ENCODE data around the gene SCAMP2.
A peak's percentile ranks its signal among the peaks of the same experiment; 100 is the strongest.

The SCAMP2 gene

GRCh38 chr15:74857671-74858368 lies 15.3 kb downstream of the SCAMP2 start:
- no peaks in the 10 kb centered on the region for H4K20me1 ChIP-seq (ENCODE audit: insufficient read depth, low read length)
- H3K9me3 ChIP-seq (ENCODE audit: insufficient read depth, low read length): no peaks in the 10 kb centered on the region
- H3K4me2 ChIP-seq (ENCODE audit: low read length): peak overlapping the region; percentile 71
- H3K27me3 ChIP-seq (ENCODE audit: low read depth, low read length): no peaks in the 10 kb centered on the region
- peaks cover 74% of the 10 kb centered on the region for H3K4me1 ChIP-seq (ENCODE audit: low read length)
- H3K79me2 ChIP-seq (ENCODE audit: low read length): peaks cover 92% of the 10 kb centered on the region
- H3K9ac ChIP-seq (ENCODE audit: low read length): peak overlapping the region; percentile 73
- H2AFZ ChIP-seq (ENCODE audit: low read depth, low read length): no peak overlapping the region
- peak overlapping the region; percentile 34 for H3K4me3 ChIP-seq (ENCODE audit: low read length)
- peaks cover 20% of the 10 kb centered on the region for H3K36me3 ChIP-seq (replicated peaks; ENCODE audit: low read depth, low read length)
- H3K27ac ChIP-seq (ENCODE audit: low read length): peak overlapping the region; percentile 95
- TF ChIP-seq CTCF (IDR thresholded peaks at IDR 0.05; ENCODE audit: low read depth, low read length) (no peak), EZH2phosphoT487 (IDR thresholded peaks at IDR 0.05; ENCODE audit: low read depth) (no peak)

DNA sequence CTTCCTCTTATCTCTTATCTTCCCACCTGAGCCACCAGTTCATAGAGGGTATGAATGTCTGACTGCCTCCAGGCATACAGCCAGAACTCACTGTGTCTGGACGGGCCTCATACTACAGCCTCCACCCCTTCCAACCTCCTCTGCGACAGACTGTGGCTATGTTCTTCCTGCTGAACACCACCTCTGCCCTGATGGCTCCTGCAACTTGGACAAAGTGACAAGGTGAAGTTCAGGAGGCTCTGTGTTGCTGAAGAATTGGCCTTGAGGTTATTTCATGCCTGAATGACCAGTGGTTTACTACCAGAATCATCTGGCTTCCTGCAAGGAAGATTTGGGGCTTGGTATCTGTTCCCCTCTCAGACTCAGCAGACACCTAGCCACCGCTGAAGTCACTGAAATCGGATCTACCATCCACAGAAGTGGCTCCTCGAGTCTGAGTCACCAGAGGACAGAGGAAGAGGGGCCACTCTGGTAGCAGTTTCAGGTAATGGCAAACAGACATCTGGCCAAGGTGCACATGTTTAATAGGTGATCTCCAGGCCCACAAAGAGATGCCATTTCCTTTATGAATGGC lies 16.0 kb downstream of the SCAMP2 start:
- no peak overlapping the region for H2AFZ ChIP-seq (ENCODE audit: low read depth, low read length)
- H3K4me2 ChIP-seq (ENCODE audit: low read length): peak overlapping the region; percentile 71
- H3K79me2 ChIP-seq (ENCODE audit: low read length): peaks cover 91% of the 10 kb centered on the region
- H4K20me1 ChIP-seq (ENCODE audit: insufficient read depth, low read length): no peaks in the 10 kb centered on the region
- peak overlapping the region; percentile 34 for H3K4me3 ChIP-seq (ENCODE audit: low read length)
- no peaks in the 10 kb centered on the region for H3K9me3 ChIP-seq (ENCODE audit: insufficient read depth, low read length)
- no peaks in the 10 kb centered on the region for H3K27me3 ChIP-seq (ENCODE audit: low read depth, low read length)
- peak overlapping the region; percentile 95 for H3K27ac ChIP-seq (ENCODE audit: low read length)
- H3K9ac ChIP-seq (ENCODE audit: low read length): peak overlapping the region; percentile 73
- peaks cover 26% of the 10 kb centered on the region for H3K36me3 ChIP-seq (replicated peaks; ENCODE audit: low read depth, low read length)
- H3K4me1 ChIP-seq (ENCODE audit: low read length): peaks cover 74% of the 10 kb centered on the region
- no peak for TF ChIP-seq EZH2phosphoT487 (IDR thresholded peaks at IDR 0.05; ENCODE audit: low read depth)
- TF ChIP-seq CTCF (IDR thresholded peaks at IDR 0.05; ENCODE audit: low read depth, low read length): no peak

DNA sequence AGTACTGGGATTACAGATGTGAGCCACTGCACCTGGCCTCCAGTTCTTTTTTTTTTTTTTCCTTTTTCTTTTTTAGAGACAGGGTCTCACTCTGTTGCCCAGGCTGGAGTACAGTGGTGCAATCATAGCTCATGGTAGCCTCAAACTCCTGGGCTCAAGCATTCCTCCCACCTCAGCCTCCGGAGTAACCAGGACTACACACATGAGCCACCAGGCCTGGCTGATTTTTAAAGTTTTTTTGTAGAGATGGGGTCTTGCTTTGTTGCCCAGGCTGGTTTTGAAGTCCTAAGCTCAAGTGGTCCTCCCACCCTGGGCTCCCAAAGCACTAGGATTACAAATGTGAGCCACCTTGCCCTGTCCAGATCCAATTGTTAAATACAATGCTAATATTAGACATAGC lies 16.6 kb downstream of the SCAMP2 start:
- peak overlapping the region; percentile 71 for H3K4me2 ChIP-seq (ENCODE audit: low read length)
- peak overlapping the region; percentile 73 for H3K9ac ChIP-seq (ENCODE audit: low read length)
- H3K27me3 ChIP-seq (ENCODE audit: low read depth, low read length): no peaks in the 10 kb centered on the region
- H3K4me3 ChIP-seq (ENCODE audit: low read length): peak overlapping the region; percentile 34; the same call in 1 of the 2 replicates
- no peaks in the 10 kb centered on the region for H4K20me1 ChIP-seq (ENCODE audit: insufficient read depth, low read length)
- peaks cover 33% of the 10 kb centered on the region for H3K36me3 ChIP-seq (replicated peaks; ENCODE audit: low read depth, low read length)
- H3K79me2 ChIP-seq (ENCODE audit: low read length): peaks cover 85% of the 10 kb centered on the region
- H3K4me1 ChIP-seq (ENCODE audit: low read length): peaks cover 74% of the 10 kb centered on the region
- H2AFZ ChIP-seq (ENCODE audit: low read depth, low read length): no peak overlapping the region
- TF ChIP-seq CTCF (IDR thresholded peaks at IDR 0.05; ENCODE audit: low read depth, low read length): no peak
- no peak for TF ChIP-seq EZH2phosphoT487 (IDR thresholded peaks at IDR 0.05; ENCODE audit: low read depth)
- no peaks in the 10 kb centered on the region for H3K9me3 ChIP-seq (ENCODE audit: insufficient read depth, low read length)
- H3K27ac ChIP-seq (ENCODE audit: low read length): peak overlapping the region; percentile 95

DNA sequence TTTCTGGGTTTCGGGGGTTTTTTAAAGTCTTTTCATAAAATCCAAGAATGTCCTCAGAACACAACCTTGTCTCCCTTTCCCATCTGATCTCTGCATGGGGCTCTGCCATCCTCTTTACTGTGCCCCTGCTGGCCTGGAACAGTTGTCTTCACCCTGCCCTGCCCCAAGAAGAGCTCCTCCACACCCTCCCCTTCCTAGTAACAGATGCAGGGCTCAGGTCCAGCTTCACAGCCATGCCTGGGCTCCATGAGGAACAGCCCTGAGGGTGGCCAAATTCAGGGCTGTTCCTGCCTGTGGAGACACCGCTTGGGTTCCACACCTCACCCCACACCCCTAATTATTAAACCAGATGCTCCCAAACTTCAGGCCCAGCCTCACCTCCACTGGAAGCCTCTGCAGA lies 17.3 kb downstream of the SCAMP2 start:
- no peaks in the 10 kb centered on the region for H3K27me3 ChIP-seq (ENCODE audit: low read depth, low read length)
- H3K4me2 ChIP-seq (ENCODE audit: low read length): peak overlapping the region; percentile 12
- H4K20me1 ChIP-seq (ENCODE audit: insufficient read depth, low read length): no peaks in the 10 kb centered on the region
- no peaks in the 10 kb centered on the region for H3K9me3 ChIP-seq (ENCODE audit: insufficient read depth, low read length)
- peak overlapping the region; percentile 39 for H3K9ac ChIP-seq (ENCODE audit: low read length)
- peak overlapping the region; percentile 95 for H3K27ac ChIP-seq (ENCODE audit: low read length)
- peaks cover 78% of the 10 kb centered on the region for H3K79me2 ChIP-seq (ENCODE audit: low read length)
- H3K4me1 ChIP-seq (ENCODE audit: low read length): peaks cover 71% of the 10 kb centered on the region
- H2AFZ ChIP-seq (ENCODE audit: low read depth, low read length): no peak overlapping the region
- no peak overlapping the region for H3K4me3 ChIP-seq (ENCODE audit: low read length)
- H3K36me3 ChIP-seq (replicated peaks; ENCODE audit: low read depth, low read length): peaks cover 36% of the 10 kb centered on the region
- TF ChIP-seq EZH2phosphoT487 (IDR thresholded peaks at IDR 0.05; ENCODE audit: low read depth) (no peak), CTCF (IDR thresholded peaks at IDR 0.05; ENCODE audit: low read depth, low read length) (no peak)
